H1 (cell line): ENCODE results near the gene BARX2. TPM values are rescaled to one million over a fixed set of nuclear protein-coding genes. Genes with fewer than 3 reads are reported as not detected.

Experiments used
- CTCF ChIA-PET: fragments of 300-600 bp; sonication (Branson Sonifier 250); formaldehyde crosslinking; loops from one replicate; lab custom pipeline; 2021; ENCODE audit not compliant: partially characterized antibody; lab: Charles Lee
- POLR2A ChIA-PET: fragments of 300-600 bp; sonication (Branson Sonifier 250); formaldehyde crosslinking; loops from one replicate; lab custom pipeline; 2021; ENCODE audit warnings: inconsistent platforms; ENCODE audit not compliant: partially characterized antibody; lab: Charles Lee
- DNase-seq, 2 experiments: peaks; one replicate each; pipeline versions ENCODE4 v3.0.0 to v3.0.0-alpha.2; 2010 to 2022; ENCODE audit warnings: low spot score in 2 of 2, low read depth in 1 of 2, mixed read lengths in 1 of 2
- FAIRE-seq: peaks from 2 replicates; lab custom pipeline; 2011; peaks lifted over from hg19 to GRCh38; lab: Jason Lieb, UNC
- H2AFZ ChIP-seq: 2 replicates; pipeline ENCODE4 v1.8.1; 2012; ENCODE audit warnings: low read length, inconsistent platforms
- H2AK5ac ChIP-seq: 2 replicates; pipeline ENCODE4 v1.6.1; 2013; ENCODE audit warnings: low read depth, low read length
- H2BK120ac ChIP-seq: replicated peaks from 2 replicates; pipeline ENCODE3; 2013; ENCODE audit warnings: low read depth, low read length, inconsistent platforms
- H2BK12ac ChIP-seq: 2 replicates; pipeline ENCODE4 v1.6.1; 2013; ENCODE audit warnings: low read depth, low read length
- H2BK15ac ChIP-seq: 2 replicates; pipeline ENCODE4 v1.6.1; 2013; ENCODE audit warnings: low read length
- H2BK20ac ChIP-seq: 2 replicates; pipeline ENCODE4 v1.6.1; 2013; ENCODE audit warnings: low read length
- H2BK5ac ChIP-seq: 2 replicates; pipeline ENCODE4 v1.6.1; 2013; ENCODE audit warnings: low read depth, low read length
- H3K14ac ChIP-seq: 2 replicates; pipeline ENCODE4 v1.6.1; 2013; ENCODE audit warnings: inconsistent platforms; ENCODE audit not compliant: insufficient read length
- H3K18ac ChIP-seq: 2 replicates; pipeline ENCODE4 v1.6.1; 2013; ENCODE audit warnings: low read length; ENCODE audit errors: extremely low read depth
- H3K23ac ChIP-seq: 2 replicates; pipeline ENCODE4 v1.6.1; 2013; ENCODE audit warnings: inconsistent platforms; ENCODE audit not compliant: insufficient read length
- H3K23me2 ChIP-seq: 2 replicates; pipeline ENCODE4 v1.6.1; 2013; ENCODE audit warnings: low read depth, low read length
- H3K27ac ChIP-seq: 2 replicates; pipeline ENCODE4 v1.6.1; 2011; ENCODE audit warnings: low read depth, low read length, inconsistent platforms
- H3K27me3 ChIP-seq, 4 experiments: replicated peaks in 1 of 4; 1 replicate in 1 of 4; 2 replicates in 3 of 4; pipeline versions ENCODE4 v1.6.1 to v1.8.1; 2011 to 2013; ENCODE audit warnings: low read length in 3 of 4, mild to moderate bottlenecking in 3 of 4, inconsistent platforms in 2 of 4, mixed read lengths in 2 of 4, moderate library complexity in 1 of 4; ENCODE audit not compliant: control insufficient read depth in 3 of 4, insufficient read depth in 3 of 4; ENCODE audit errors: extremely low read depth in 1 of 4
- H3K36me3 ChIP-seq, 4 experiments: 2 replicates each; pipeline versions ENCODE4 v1.6.1 to v1.8.1; 2011 to 2013; ENCODE audit warnings: mild to moderate bottlenecking in 4 of 4, low read length in 3 of 4, moderate library complexity in 2 of 4, control low read depth in 1 of 4, inconsistent platforms in 1 of 4; ENCODE audit not compliant: insufficient read depth in 4 of 4, control insufficient read depth in 2 of 4
- H3K4ac ChIP-seq: replicated peaks from 2 replicates; pipeline ENCODE3; 2013; ENCODE audit warnings: low read length, low read depth, mixed read lengths, inconsistent platforms; ENCODE audit not compliant: insufficient read length
- H3K4me1 ChIP-seq, 4 experiments: replicated peaks in 1 of 4; 1 replicate in 1 of 4; 2 replicates in 3 of 4; pipeline versions ENCODE4 v1.6.1 to v1.8.1; 2011 to 2013; ENCODE audit warnings: low read length in 3 of 4, inconsistent platforms in 2 of 4, mixed read lengths in 1 of 4; ENCODE audit not compliant: insufficient read depth in 4 of 4, control insufficient read depth in 3 of 4
- H3K4me2 ChIP-seq, 2 experiments: 2 replicates each; pipeline versions ENCODE4 v1.6.1 to v1.8.1; 2011 to 2013; ENCODE audit warnings: low read depth in 2 of 2, low read length in 2 of 2, control low read depth in 1 of 2, inconsistent platforms in 1 of 2, mild to moderate bottlenecking in 1 of 2; ENCODE audit not compliant: insufficient read depth in 1 of 2
- H3K4me3 ChIP-seq, 4 experiments: fragments of 200-600, 300-600 bp in 1 of 4; sonication (generic), shearing (Covaris generic), sonication (Bioruptor Twin) in 1 of 4; 2 replicates each; pipeline versions ENCODE4 v1.5.1 to v1.8.1; 2011 to 2016; ENCODE audit warnings: low read length in 4 of 4, low read depth in 3 of 4, control low read depth in 2 of 4, inconsistent platforms in 2 of 4, mild to moderate bottlenecking in 2 of 4, mixed read lengths in 1 of 4, moderate library complexity in 1 of 4; ENCODE audit not compliant: insufficient read depth in 2 of 4; ENCODE audit errors: extremely low read depth in 1 of 4
- H3K56ac ChIP-seq: replicated peaks from 2 replicates; pipeline ENCODE3; 2013; ENCODE audit warnings: low read depth, mild to moderate bottlenecking, mixed read lengths, low read length, inconsistent platforms; ENCODE audit not compliant: insufficient read length
- H3K79me1 ChIP-seq: 2 replicates; pipeline ENCODE4 v1.6.1; 2013; ENCODE audit warnings: low read depth, low read length, control low read depth
- H3K79me2 ChIP-seq, 2 experiments: 2 replicates each; pipeline versions ENCODE4 v1.6.1 to v1.8.1; 2012 to 2013; ENCODE audit warnings: low read length in 2 of 2, mild to moderate bottlenecking in 2 of 2, inconsistent platforms in 1 of 2; ENCODE audit not compliant: insufficient read depth in 2 of 2, control insufficient read depth in 1 of 2
- H3K9ac ChIP-seq, 4 experiments: replicated peaks in 1 of 4; 1 replicate in 1 of 4; 2 replicates in 3 of 4; pipeline versions ENCODE4 v1.6.1 to v1.8.1; 2011 to 2013; ENCODE audit warnings: low read depth in 3 of 4, low read length in 3 of 4, control low read depth in 2 of 4, mild to moderate bottlenecking in 2 of 4, moderate library complexity in 2 of 4, inconsistent platforms in 1 of 4; ENCODE audit errors: extremely low read depth in 1 of 4
- H3K9me3 ChIP-seq, 2 experiments: 2 replicates each; pipeline versions ENCODE4 v1.6.1 to v1.8.1; 2012 to 2013; ENCODE audit warnings: mild to moderate bottlenecking in 2 of 2, moderate library complexity in 2 of 2, control low read depth in 1 of 2, inconsistent platforms in 1 of 2, low read depth in 1 of 2, low read length in 1 of 2, mixed read lengths in 1 of 2; ENCODE audit not compliant: insufficient read depth in 2 of 2
- H4K20me1 ChIP-seq, 2 experiments: replicated peaks in 1 of 2; 2 replicates each; pipeline versions ENCODE3 to v1.8.1; 2011 to 2013; ENCODE audit warnings: inconsistent platforms in 2 of 2, low read length in 2 of 2, mild to moderate bottlenecking in 1 of 2; ENCODE audit not compliant: insufficient read depth in 2 of 2, control insufficient read depth in 1 of 2
- H4K5ac ChIP-seq: 2 replicates; pipeline ENCODE4 v1.6.1; 2013; ENCODE audit warnings: low read length, low read depth, mixed read lengths, inconsistent platforms; ENCODE audit not compliant: insufficient read length
- H4K8ac ChIP-seq: 2 replicates; pipeline ENCODE4 v1.8.0; 2013; ENCODE audit warnings: mild to moderate bottlenecking, moderate library complexity, low read length, inconsistent platforms; ENCODE audit not compliant: insufficient read depth; ENCODE audit errors: extremely low read depth
- H4K91ac ChIP-seq: replicated peaks from 2 replicates; pipeline ENCODE3; 2013; ENCODE audit warnings: low read length, mixed read lengths, inconsistent platforms; ENCODE audit not compliant: insufficient read length
- ATF2 ChIP-seq: IDR thresholded peaks from 2 replicates; pipeline ENCODE4 v1.6.1; 2012; ENCODE audit warnings: low read length, inconsistent platforms
- CBX8 ChIP-seq: fragments of 300-800, 300-1000 bp; sonication (generic); IDR thresholded peaks from 2 replicates; pipeline ENCODE4 v1.7.1; 2016; ENCODE audit warnings: low read depth, low read length, borderline replicate concordance
- CHD1 ChIP-seq: IDR thresholded peaks from 2 replicates; pipeline ENCODE4 v1.6.1; 2012; ENCODE audit warnings: low read depth, low read length, improper control_type of control experiment
- EGR1 ChIP-seq: IDR thresholded peaks from 2 replicates; pipeline ENCODE4 v1.6.1; 2011; ENCODE audit warnings: low read depth, low read length, borderline replicate concordance
- EZH2 ChIP-seq: fragments of 200-600 bp; sonication (generic); IDR thresholded peaks from 2 replicates; pipeline ENCODE4 v1.7.1; 2012; ENCODE audit warnings: low read depth, mild to moderate bottlenecking, moderate library complexity, low read length, inconsistent platforms; ENCODE audit not compliant: severe bottlenecking
- POLR2A ChIP-seq, 2 experiments: IDR thresholded peaks; 1 replicate in 1 of 2; 2 replicates in 1 of 2; pipeline ENCODE4 v1.6.1; 2011; ENCODE audit warnings: low read depth in 2 of 2, low read length in 2 of 2, mild to moderate bottlenecking in 2 of 2; ENCODE audit errors: control extremely low read depth in 1 of 2
- POU5F1 ChIP-seq: IDR thresholded peaks from 2 replicates; pipeline ENCODE4 v1.6.1; 2011; ENCODE audit warnings: low read depth, mild to moderate bottlenecking, low read length, moderate library complexity
- RBBP5 ChIP-seq: IDR thresholded peaks from 2 replicates; pipeline ENCODE4 v1.7.1; 2012; ENCODE audit warnings: low read depth, mild to moderate bottlenecking, inconsistent platforms, low read length, moderate library complexity, borderline replicate concordance
- RNF2 ChIP-seq: fragments of 200-900, 300-1000 bp; sonication (generic); IDR thresholded peaks from 2 replicates; pipeline ENCODE4 v1.7.1; 2016; ENCODE audit warnings: borderline replicate concordance, low read depth, mild to moderate bottlenecking, antibody characterized with exemption, low read length; ENCODE audit not compliant: poor library complexity, severe bottlenecking; ENCODE audit errors: missing control alignments
- SP1 ChIP-seq: IDR thresholded peaks from 2 replicates; pipeline ENCODE4 v1.6.1; 2011; ENCODE audit warnings: low read depth, low read length
- WGBS, 2 experiments: shearing (Covaris generic) in 1 of 2; methylation state at CpG; one replicate each; pipeline versions ENCODE4 v1.1.6 to v1.1.7; 2013 to 2015; ENCODE audit warnings: low lambda C conversion rate in 2 of 2, mixed read lengths in 2 of 2, inconsistent platforms in 1 of 2, low coverage in 1 of 2, missing lambda C conversion rate in 1 of 2; ENCODE audit not compliant: insufficient replicate concordance in 2 of 2, insufficient coverage in 1 of 2, insufficient read length in 1 of 2; ENCODE audit errors: extremely low coverage in 1 of 2, missing lambda C conversion rate in 1 of 2; 5-methylcytosine and 5-hydroxymethylcytosine counted together
- polyA plus RNA-seq, 7 experiments: library from polyadenylated mRNA; depleted of rRNA in 3 of 7; stranded (reverse) in 5 of 7; unstranded in 2 of 7; fragments of >200 nt in 5 of 7; fragments of 200-250 nt in 2 of 7; gene quantifications; 1 replicate in 5 of 7; 2 replicates in 1 of 7; 4 replicates in 1 of 7; pipeline versions ENCODE4 v1.2.1 to v1.2.3, GENCODE V29; 2011 to 2013; ENCODE audit warnings: missing spikeins in 2 of 7, mixed read lengths in 2 of 7
- total RNA-seq: library from RNA; stranded (reverse); fragmentation: NEBNext Ultra II Directional; extraction: Animal tissue kit (Norgen Biotek cat#: 25700); gene quantifications from 2 replicates; pipeline ENCODE4 v1.2.1, GENCODE V29; 2021

The BARX2 gene
- total and polyA plus RNA-seq, 2 of the 8 experiments (the other 6 are each of a cell fraction or from before 2014, with no cell fraction given), result not detected

DNA sequence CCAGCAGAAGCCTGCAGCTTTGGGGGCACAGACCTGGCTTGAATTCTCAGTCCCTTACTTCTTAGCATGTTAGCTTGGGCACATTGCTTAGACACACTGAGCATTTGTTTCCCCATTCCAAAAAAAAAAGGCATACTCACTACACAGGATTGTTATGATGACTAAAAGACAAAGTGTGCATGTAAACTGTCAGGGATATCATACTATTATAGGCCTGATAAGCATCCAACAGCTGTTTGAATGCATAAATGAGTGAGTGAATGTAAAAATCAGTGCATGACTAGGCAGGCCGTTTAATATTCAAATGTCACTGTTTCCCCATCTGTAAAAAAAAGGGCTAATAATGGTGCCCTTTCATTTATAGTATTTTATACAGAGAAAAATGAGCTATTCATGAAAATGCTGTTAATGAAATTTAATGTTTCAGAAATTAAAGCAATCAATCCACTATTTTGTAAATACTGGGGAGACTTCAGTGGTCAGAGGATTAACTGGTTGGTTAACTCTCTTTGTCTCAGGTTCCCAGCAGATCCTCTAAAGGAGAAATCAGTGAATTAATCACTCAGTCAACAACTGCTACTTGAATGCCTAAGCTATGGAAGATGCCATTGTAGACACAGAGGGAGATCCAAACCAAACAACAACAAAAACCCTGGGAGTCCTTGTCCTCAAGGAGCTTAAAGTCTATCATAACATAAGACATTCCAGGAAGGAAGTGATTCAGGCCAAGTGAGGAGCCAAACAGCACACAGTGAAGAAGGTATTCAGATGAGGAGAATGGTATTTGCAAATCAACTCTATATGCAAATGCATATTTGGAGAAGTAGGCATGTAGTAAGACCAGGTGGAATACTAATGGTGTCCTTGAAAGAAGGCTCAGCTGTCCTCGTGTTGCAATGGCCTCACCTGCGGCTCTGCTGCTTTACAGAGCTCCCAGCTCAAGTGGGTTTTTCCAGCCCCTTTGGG lies 26.8 kb downstream of the BARX2 start:
- no peak overlapping the region for H3K4ac ChIP-seq
- H2BK120ac ChIP-seq, result no peak overlapping the region
- no peak overlapping the region for H3K4me3 ChIP-seq
- no peak for FAIRE-seq
- no peak overlapping the region for H3K23ac ChIP-seq
- no peaks in the 10 kb centered on the region for H3K36me3 ChIP-seq
- no peak overlapping the region for H3K9ac ChIP-seq
- no peak overlapping the region for H3K4me2 ChIP-seq
- H3K56ac ChIP-seq, result no peak overlapping the region
- WGBS, 2 experiments, result 92% methylated on average over 3 of the region's 3 CpGs; no CpG with 5 or more reads in 1 of the 2 experiments
- H2AFZ ChIP-seq, result no peak overlapping the region
- no peaks in the 10 kb centered on the region for H3K4me1 ChIP-seq
- no peak overlapping the region for H3K14ac ChIP-seq
- H3K79me1 ChIP-seq, result no peaks in the 10 kb centered on the region
- H3K23me2 ChIP-seq, result no peaks in the 10 kb centered on the region; the same call in 1 of the 2 replicates
- no peak for DNase-seq
- H2BK12ac ChIP-seq, result no peak overlapping the region
- H4K8ac ChIP-seq, result no peak overlapping the region
- H2AK5ac ChIP-seq, result no peak overlapping the region
- ChIA-PET CTCF (interaction anchor here (0.6 to 1.2 kb wide), 5 partner anchors 8 to 376 kb away, joined by 3 to 4 read pairs (median 3); no protein-coding TSS in a partner anchor), POLR2A (no interaction called here)
- H2BK15ac ChIP-seq, result no peak overlapping the region
- H3K27me3 ChIP-seq, result no peaks in the 10 kb centered on the region; a peak in 1 of 7 replicates
- H4K20me1 ChIP-seq, result no peaks in the 10 kb centered on the region
- no peak overlapping the region for H3K18ac ChIP-seq
- H3K9me3 ChIP-seq, result no peaks in the 10 kb centered on the region
- H4K5ac ChIP-seq, result no peak overlapping the region
- no peak overlapping the region for H2BK20ac ChIP-seq
- no peak overlapping the region for H3K27ac ChIP-seq
- no peak overlapping the region for H4K91ac ChIP-seq
- no peak overlapping the region for H2BK5ac ChIP-seq
- no peaks in the 10 kb centered on the region for H3K79me2 ChIP-seq
- TF ChIP-seq EGR1 (no peak), ATF2 (no peak), RBBP5 (no peak), CHD1 (no peak), POU5F1 (no peak), EZH2 (no peak), SP1 (no peak), RNF2 (no peak), CBX8 (no peak), POLR2A (IDR thresholded peaks at IDR 0.05; ENCODE audit: control extremely low read depth in 1 of 2, low read depth in 2 of 2, low read length in 2 of 2) (no peak)
